Skeletal muscle tissue (tissue), 4 donors: ENCODE data around the gene BFAR. TPM values are rescaled to one million over a fixed set of nuclear protein-coding genes. Genes with fewer than 3 reads are reported as not detected.
A peak's percentile ranks its signal among the peaks of the same experiment; 100 is the strongest.
"Not testable (repeated sequence)": the region's sequence is repeated elsewhere in the genome, so short reads cannot be mapped to it uniquely, and the experiment has no call there.

Experiments
- H3K27ac ChIP-seq: one replicate; pipeline ENCODE4 v1.7.0; 2013; ENCODE audit warnings: mild to moderate bottlenecking, low read depth, low read length, inconsistent platforms
- H3K27me3 ChIP-seq, 3 donors: one replicate each; pipeline ENCODE4 v1.7.0; 2013; ENCODE audit warnings: low read length in 3 of 3; ENCODE audit not compliant: control insufficient read depth in 3 of 3, insufficient read depth in 3 of 3
- H3K36me3 ChIP-seq, 3 donors: one replicate each; pipeline ENCODE4 v1.7.0; 2013; ENCODE audit warnings: low read length in 3 of 3; ENCODE audit not compliant: control insufficient read depth in 3 of 3, insufficient read depth in 3 of 3
- H3K4me1 ChIP-seq, 3 donors: one replicate each; pipeline ENCODE4 v1.7.0; 2013; ENCODE audit warnings: low read length in 3 of 3, mild to moderate bottlenecking in 3 of 3; ENCODE audit not compliant: control insufficient read depth in 3 of 3, insufficient read depth in 3 of 3
- H3K4me3 ChIP-seq, 3 donors: one replicate each; pipeline ENCODE4 v1.7.0; 2013; ENCODE audit warnings: low read length in 3 of 3
- H3K9ac ChIP-seq, 3 donors: one replicate each; pipeline ENCODE4 v1.7.0; 2013; ENCODE audit warnings: low read length in 3 of 3, mild to moderate bottlenecking in 3 of 3, moderate library complexity in 2 of 3, low read depth in 1 of 3
- H3K9me3 ChIP-seq, 3 donors: one replicate each; pipeline ENCODE4 v1.7.0; 2013; ENCODE audit warnings: low read length in 3 of 3; ENCODE audit not compliant: control insufficient read depth in 3 of 3
- total RNA-seq: library from RNA; depleted of rRNA; stranded (reverse); fragments of >200 nt; gene quantifications from one replicate; pipeline ENCODE4 v1.2.3, GENCODE V29; 2014
- donor health status: Osteomylitis.

BFAR gene
- total RNA-seq, 1 donor from 2014 or later = 63.7 TPM

GRCh38 chr16:14611660-14612059 lies 21.1 kb upstream of the BFAR start:
- no peak overlapping the region for H3K9ac ChIP-seq
- peaks cover 37 to 66% (median 51%) of the 10 kb centered on the region in 3 donors for H3K36me3 ChIP-seq
- H3K9me3 ChIP-seq = no peaks in the 10 kb centered on the region
- H3K27ac ChIP-seq = no peak overlapping the region
- no peaks in the 10 kb centered on the region for H3K27me3 ChIP-seq
- no peaks in the 10 kb centered on the region for H3K4me1 ChIP-seq
- no peak overlapping the region for H3K4me3 ChIP-seq

- Histone ChIP-seq H3K27me3 (no peaks in the 10 kb centered on the region), H3K9ac (no peak overlapping the region), H3K4me3 (no peak overlapping the region), H3K9me3 (no peaks in the 10 kb centered on the region), H3K27ac (no peak overlapping the region), H3K36me3 (peaks cover 30 to 50% (median 38%) of the 10 kb centered on the region in 3 donors), H3K4me1 (no peaks in the 10 kb centered on the region)
Measured at GRCh38 chr16:14613991-14614390, 18.8 kb upstream of the BFAR start.

- Histone ChIP-seq H3K27ac (no peak overlapping the region), H3K27me3 (no peaks in the 10 kb centered on the region), H3K4me1 (no peaks in the 10 kb centered on the region), H3K36me3 (peaks cover 20 to 43% (median 29%) of the 10 kb centered on the region in 3 donors), H3K4me3 (no peak overlapping the region), H3K9me3 (no peaks in the 10 kb centered on the region), H3K9ac (no peak overlapping the region)
Measured at GRCh38 chr16:14616280-14616679, 16.5 kb upstream of the BFAR start.

- H3K9ac ChIP-seq = no peak overlapping the region
- H3K9me3 ChIP-seq = no peaks in the 10 kb centered on the region
- no peak overlapping the region for H3K4me3 ChIP-seq
- H3K36me3 ChIP-seq = peaks cover 19 to 31% (median 21%) of the 10 kb centered on the region in 3 donors
- no peak overlapping the region for H3K27ac ChIP-seq
- no peaks in the 10 kb centered on the region for H3K27me3 ChIP-seq
- H3K4me1 ChIP-seq = no peaks in the 10 kb centered on the region
Measured at GRCh38 chr16:14618566-14618965, 14.2 kb upstream of the BFAR start.

- H3K9me3 ChIP-seq = no peaks in the 10 kb centered on the region
- peaks cover 20 to 37% (median 34%) of the 10 kb centered on the region in 3 donors for H3K36me3 ChIP-seq
- no peak overlapping the region for H3K9ac ChIP-seq
- H3K27ac ChIP-seq = no peak overlapping the region
- H3K4me1 ChIP-seq = peaks cover 12 to 16% (median 15%) of the 10 kb centered on the region in 3 donors
- H3K27me3 ChIP-seq = no peaks in the 10 kb centered on the region
- H3K4me3 ChIP-seq = no peak overlapping the region
Measured at GRCh38 chr16:14627078-14627477, 5.7 kb upstream of the BFAR start.

- no peaks in the 10 kb centered on the region for H3K9me3 ChIP-seq
- H3K9ac ChIP-seq = peak overlapping the region; percentile 97 to 99 (median 98)
- no peaks in the 10 kb centered on the region for H3K27me3 ChIP-seq
- peaks cover 13 to 33% (median 30%) of the 10 kb centered on the region in 3 donors for H3K36me3 ChIP-seq
- H3K27ac ChIP-seq = peak overlapping the region; percentile 92
- peaks cover 20 to 25% (median 23%) of the 10 kb centered on the region in 3 donors for H3K4me1 ChIP-seq
- peak overlapping the region; percentile 89 to 93 (median 90) for H3K4me3 ChIP-seq
Measured at GRCh38 chr16:14628806-14629611, 3.7 kb upstream of the BFAR start.

- Histone ChIP-seq H3K4me1 (peaks cover 25 to 29% (median 27%) of the 10 kb centered on the region in 3 donors), H3K4me3 (peak overlapping the region; percentile 89 to 93 (median 90)), H3K36me3 (peaks cover 10 to 30% (median 28%) of the 10 kb centered on the region in 3 donors), H3K9me3 (no peaks in the 10 kb centered on the region), H3K27ac (peak overlapping the region; percentile 92), H3K9ac (peak overlapping the region; percentile 97 to 99 (median 98)), H3K27me3 (no peaks in the 10 kb centered on the region)
Measured at GRCh38 chr16:14629612-14629918, 3.2 kb upstream of the BFAR start.

GRCh38 chr16:14629919-14630619 lies 2.7 kb upstream of the BFAR start, which contains the start of gene PARN:
TSS of gene PARN (minus strand) at chr16:14630260. CDS start at chr16:14630125, 135 bp downstream.
- Histone ChIP-seq H3K9me3 (no peaks in the 10 kb centered on the region), H3K4me3 (peak within 1 kb of the TSS; percentile 89 to 93 (median 90)), H3K27me3 (no peaks in the 10 kb centered on the region), H3K9ac (peak within 1 kb of the TSS; percentile 97 to 99 (median 98)), H3K4me1 (peaks cover 26 to 29% (median 27%) of the 10 kb centered on the region in 3 donors), H3K27ac (peak within 1 kb of the TSS; percentile 92), H3K36me3 (peaks cover 7 to 28% (median 27%) of the 10 kb centered on the region in 3 donors)

- peak overlapping the region; percentile 30 to 99 (median 98) for H3K9ac ChIP-seq
Measured at GRCh38 chr16:14630620-14631330, 2.0 kb upstream of the BFAR start.

More at GRCh38 chr16:14630620-14631330, 2.0 kb upstream of the BFAR start:
- peaks cover 1 to 22% (median 21%) of the 10 kb centered on the region in 3 donors for H3K36me3 ChIP-seq
- H3K27me3 ChIP-seq, H3K9me3 ChIP-seq: not testable (repeated sequence)
- H3K4me3 ChIP-seq = peak overlapping the region; percentile 74 to 93 (median 90)
- peak overlapping the region; percentile 92 for H3K27ac ChIP-seq
- H3K4me1 ChIP-seq = peaks cover 26 to 31% (median 29%) of the 10 kb centered on the region in 3 donors
